ENCODE measurements around the gene RGS6. TPM values are rescaled to one million over a fixed set of nuclear protein-coding genes. Genes with fewer than 3 reads are reported as not detected.
"Not testable (repeated sequence)": the region's sequence is repeated elsewhere in the genome, so short reads cannot be mapped to it uniquely, and the experiment has no call there.

RGS6 gene
- total RNA-seq, 4 donors from 2014 or later = 0.83 to 2.4 (median 1.5) TPM

GRCh38 chr14:71931492-71932228, 569 bp upstream of the RGS6 start:
- TF ChIP-seq POLR2AphosphoS5 (IDR thresholded peaks at IDR 0.05) (no peak), EP300 (IDR thresholded peaks at IDR 0.05) (no peak), POLR2A (IDR thresholded peaks at IDR 0.05; ENCODE audit: low read depth) (no peak), CTCF (IDR thresholded peaks at IDR 0.05) (no peak)
- intact Hi-C loops (cut with DNase I) = no loop called here
- H3K36me3 ChIP-seq = no peaks in the 10 kb centered on the region
- peaks cover 0 to 52% (median 16%) of the 10 kb centered on the region in 4 donors for H3K27me3 ChIP-seq
- no peaks in the 10 kb centered on the region for H3K9me3 ChIP-seq
- 15% methylated on average over 25 of the region's 36 CpGs for WGBS
- no peak overlapping the region for H3K27ac ChIP-seq (replicated peaks in 1 of 4)
- DNase-seq (ENCODE audit: extremely low spot score) = peak; percentile 86
- H3K4me1 ChIP-seq = peaks cover 0 to 22% (median 18%) of the 10 kb centered on the region in 4 donors
- H3K4me3 ChIP-seq = peak overlapping the region; percentile 46 to 60 (median 48)

GRCh38 chr14:71933001-71933587, 865 bp downstream of the RGS6 start:
- 2% methylated on average over 24 of the region's 24 CpGs for WGBS
- Histone ChIP-seq H3K4me3 (peak overlapping the region; percentile 46 to 60 (median 48)), H3K4me1 (peaks cover 0 to 22% (median 18%) of the 10 kb centered on the region in 4 donors), H3K36me3 (no peaks in the 10 kb centered on the region), H3K9me3 (no peaks in the 10 kb centered on the region), H3K27ac (replicated peaks in 1 of 4) (no peak overlapping the region), H3K27me3 (peaks cover 0 to 62% (median 18%) of the 10 kb centered on the region in 4 donors)
- intact Hi-C loops (cut with DNase I) = no loop called here
- TF ChIP-seq CTCF (IDR thresholded peaks at IDR 0.05) (no peak), POLR2AphosphoS5 (IDR thresholded peaks at IDR 0.05) (peak in 1 of 2 donors; percentile 11), EP300 (IDR thresholded peaks at IDR 0.05) (no peak), POLR2A (IDR thresholded peaks at IDR 0.05; ENCODE audit: low read depth) (no peak)
- DNase-seq (ENCODE audit: extremely low spot score) = peak; percentile 50

GRCh38 chr14:71938273-71938672, 6.0 kb downstream of the RGS6 start:
- 73% methylated on average over 3 of the region's 3 CpGs for WGBS
- H3K27ac ChIP-seq (replicated peaks in 1 of 4); H3K4me1 ChIP-seq; H3K36me3 ChIP-seq; H3K4me3 ChIP-seq; intact Hi-C loops (cut with DNase I): not testable (repeated sequence)
- peak; percentile 8 for DNase-seq (ENCODE audit: extremely low spot score)
- Histone ChIP-seq H3K9me3 (peaks cover 0 to 24% (median 5%) of the 10 kb centered on the region in 4 donors), H3K27me3 (peaks cover 0 to 46% (median 11%) of the 10 kb centered on the region in 4 donors)

GRCh38 chr14:71939344-71939743, 7.1 kb downstream of the RGS6 start:
- H3K36me3 ChIP-seq; H3K4me1 ChIP-seq; H3K27ac ChIP-seq (replicated peaks in 1 of 4); intact Hi-C loops (cut with DNase I); DNase-seq (ENCODE audit: extremely low spot score); H3K4me3 ChIP-seq: not testable (repeated sequence)
- Histone ChIP-seq H3K27me3 (peaks cover 0 to 35% (median 8%) of the 10 kb centered on the region in 4 donors), H3K9me3 (peaks cover 0 to 24% (median 5%) of the 10 kb centered on the region in 4 donors)
- 93% methylated on average over 1 of the region's 1 CpG for WGBS

- H3K27me3 ChIP-seq = peaks cover 0 to 24% (median 6%) of the 10 kb centered on the region in 4 donors
- H3K4me1 ChIP-seq; H3K36me3 ChIP-seq; H3K4me3 ChIP-seq; intact Hi-C loops (cut with DNase I); H3K27ac ChIP-seq (replicated peaks in 1 of 4): not testable (repeated sequence)
- H3K9me3 ChIP-seq = peaks cover 0 to 24% (median 5%) of the 10 kb centered on the region in 4 donors
- DNase-seq (ENCODE audit: extremely low spot score) = peak; percentile 10
These were observed 8.3 kb downstream of the RGS6 start for GRCh38 chr14:71940500-71940899.

- H3K27ac ChIP-seq (replicated peaks in 1 of 4); H3K4me3 ChIP-seq; H3K36me3 ChIP-seq; DNase-seq (ENCODE audit: extremely low spot score); H3K4me1 ChIP-seq; intact Hi-C loops (cut with DNase I): not testable (repeated sequence)
- peaks cover 0 to 24% (median 5%) of the 10 kb centered on the region in 4 donors for H3K9me3 ChIP-seq
- WGBS = 83% methylated on average over 2 of the region's 2 CpGs
- H3K27me3 ChIP-seq = peaks cover 0 to 17% (median 3%) of the 10 kb centered on the region in 4 donors
These were observed 9.4 kb downstream of the RGS6 start for GRCh38 chr14:71941616-71942015.
